NCI-H69 (cell line): ENCODE measurements around the gene NSD2.
"Not testable (repeated sequence)": the region's sequence is repeated elsewhere in the genome, so short reads cannot be mapped to it uniquely, and the experiment has no call there.

ENCODE experiments used
- DNase-seq: peaks from one replicate; lab custom pipeline; 2025; lab: John Stamatoyannopoulos, UW

NSD2 gene

DNA sequence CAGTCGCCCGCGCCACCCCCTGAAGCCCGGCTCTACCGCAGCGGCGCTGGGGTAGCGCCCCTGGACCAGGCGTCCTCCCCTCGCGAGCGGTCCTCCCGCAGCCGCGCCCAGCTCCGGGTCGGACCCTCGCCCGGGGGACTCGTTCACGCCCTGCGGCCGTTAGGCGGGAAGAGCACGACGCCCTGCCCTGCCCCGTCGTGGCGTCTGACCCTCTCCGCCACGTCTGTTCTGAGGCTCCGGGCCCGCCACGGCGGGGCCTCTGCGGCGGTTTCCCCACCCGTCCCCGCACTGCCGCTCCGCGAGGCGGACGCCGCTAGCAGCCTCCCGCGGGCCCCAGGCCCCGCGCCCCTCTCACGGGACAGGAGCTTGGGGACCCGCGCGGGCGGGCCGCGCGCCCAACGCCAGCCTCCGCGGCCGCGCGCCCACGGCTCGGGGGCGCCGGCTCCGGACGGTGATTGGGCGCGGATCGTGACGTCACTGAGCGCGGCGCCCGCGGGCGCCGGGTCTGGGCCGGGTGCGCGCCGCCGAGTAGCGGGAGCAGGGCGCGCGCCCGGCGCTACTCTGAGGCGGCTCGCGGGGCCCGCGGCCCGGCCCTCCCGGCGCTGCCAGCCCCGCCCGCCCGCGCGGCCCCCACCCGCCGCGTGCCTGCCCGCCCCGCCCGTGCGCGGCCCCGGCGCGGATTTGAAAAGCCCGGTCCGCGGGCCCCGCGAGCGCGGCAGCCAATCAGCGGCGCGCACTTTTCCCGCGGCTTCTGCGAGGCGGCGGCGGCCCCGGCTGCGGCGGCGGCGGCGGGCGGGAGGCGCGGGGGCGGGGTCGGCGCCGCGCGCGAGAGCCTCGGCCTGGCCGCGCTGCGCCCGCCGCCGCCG is at the start of gene NSD2:
Gene NSD2, plus strand, starts transcription at position 816 of the 866 bp plus-strand sequence. CDS start 29,262 bp downstream, outside the sequence.
- peak; percentile 93 for DNase-seq

DNA sequence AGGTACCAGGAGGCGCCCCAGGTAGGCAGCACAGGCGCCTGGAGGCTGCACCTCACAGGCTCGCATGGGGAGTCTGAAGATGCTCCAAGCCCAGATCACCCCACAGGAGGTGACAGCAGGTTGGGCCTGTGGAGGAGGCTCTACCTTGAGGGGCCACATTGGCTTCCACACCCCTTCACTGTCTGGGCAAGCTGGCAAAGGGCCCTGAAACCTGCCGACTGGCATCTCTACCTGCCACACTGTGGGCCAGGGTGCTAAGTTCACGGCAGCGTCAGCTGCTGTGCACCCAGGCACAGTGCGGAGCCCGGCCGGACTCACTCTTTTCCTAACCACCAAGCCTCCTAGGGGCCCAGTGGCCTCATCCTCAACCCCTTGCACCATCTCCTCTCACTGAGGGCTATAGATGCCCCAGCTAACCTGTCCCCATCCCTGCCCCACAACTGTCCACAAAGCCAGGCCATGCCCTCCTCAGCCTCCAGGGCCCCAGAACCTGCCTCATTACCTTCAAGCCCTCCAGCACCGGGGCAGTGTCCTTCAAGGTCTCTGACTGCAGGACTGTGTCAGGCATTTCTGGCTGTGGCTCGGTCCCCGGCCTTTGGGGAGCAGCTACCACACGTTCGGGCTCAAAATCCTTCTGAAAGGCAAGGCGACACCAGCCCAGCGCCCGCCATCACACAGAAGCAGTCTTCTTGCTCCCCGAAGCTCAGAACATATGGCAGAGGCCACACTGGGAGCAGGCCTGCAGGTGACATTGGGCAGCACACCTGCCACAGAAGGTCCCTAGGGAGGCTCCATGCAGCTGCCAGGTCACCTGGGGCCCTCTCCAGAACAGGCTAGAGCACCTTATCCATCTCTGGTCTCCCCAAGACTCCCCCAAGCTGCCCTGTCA is 49.3 kb upstream of the NSD2 start:
- no peak for DNase-seq

GRCh38 chr4:1822568-1823544 is 48.3 kb upstream of the NSD2 start:
- no peak for DNase-seq

DNA sequence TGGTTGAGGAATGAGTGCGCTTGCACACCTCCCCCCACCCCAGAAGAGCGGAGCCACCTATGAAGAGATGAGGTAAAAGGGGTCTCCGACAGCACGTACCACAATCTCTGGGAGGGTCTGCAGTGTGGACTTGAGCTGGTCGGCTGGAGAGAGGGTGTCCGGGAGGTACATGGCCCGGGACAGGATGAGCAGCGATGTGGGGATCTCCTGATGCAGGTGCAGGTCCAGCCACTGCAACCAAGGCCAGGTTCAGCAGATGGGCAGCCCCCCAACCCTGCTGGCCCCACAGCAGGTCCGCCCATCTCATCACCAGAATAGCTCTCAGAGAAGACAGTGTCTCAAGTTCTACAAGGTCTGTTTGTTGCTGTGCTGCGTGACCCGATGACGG is 47.7 kb upstream of the NSD2 start:
- no peak for DNase-seq

GRCh38 chr4:1824746-1825145 is 46.4 kb upstream of the NSD2 start:
- no peak for DNase-seq

GRCh38 chr4:1825326-1825725 is 45.9 kb upstream of the NSD2 start:
- no peak for DNase-seq

- no peak for DNase-seq
These were observed 44.5 kb upstream of the NSD2 start for GRCh38 chr4:1826531-1827350.

- DNase-seq: no peak
These were observed 41.0 kb upstream of the NSD2 start for GRCh38 chr4:1830234-1830633.

- no peak for DNase-seq
These were observed 40.5 kb upstream of the NSD2 start for GRCh38 chr4:1830642-1831228.

GRCh38 chr4:1831331-1831730 is 39.9 kb upstream of the NSD2 start:
- DNase-seq: no peak

GRCh38 chr4:1832690-1833089 is 38.5 kb upstream of the NSD2 start:
- DNase-seq: no peak

DNA sequence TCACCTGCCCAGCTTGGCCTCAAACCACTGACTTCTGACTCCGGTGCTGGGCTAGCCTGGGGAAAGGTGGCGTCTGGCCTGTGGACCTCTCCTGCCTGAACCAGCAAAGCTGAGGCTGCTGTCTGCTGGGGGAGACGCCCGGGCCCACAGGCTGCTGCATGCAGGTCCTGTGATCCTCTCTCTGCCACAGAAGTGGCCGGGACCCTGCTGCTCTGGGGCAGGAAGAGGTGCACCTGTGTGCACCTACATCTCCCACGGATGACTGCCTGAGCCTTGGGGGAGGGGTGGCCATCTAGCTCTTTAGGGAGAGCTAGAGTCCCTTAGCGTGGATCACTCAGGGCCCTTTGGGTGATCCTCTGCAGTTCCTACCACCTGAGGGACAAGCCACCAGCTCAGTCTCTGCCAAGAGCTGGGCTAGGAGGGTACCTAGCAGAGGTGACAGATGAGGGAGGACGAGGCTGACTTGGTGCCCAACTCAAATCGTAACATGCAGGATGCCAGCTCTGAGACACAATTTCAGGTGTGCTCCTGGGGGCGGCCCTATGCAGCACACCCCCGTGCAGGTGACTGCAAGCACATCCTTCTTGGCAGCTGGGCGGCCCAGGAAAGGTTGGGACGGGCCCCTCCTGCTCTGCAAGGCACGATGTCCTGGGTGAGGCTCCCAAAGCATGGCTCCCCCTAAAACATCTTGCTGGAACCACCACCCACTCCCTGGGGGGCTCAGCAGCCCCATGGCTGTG is 37.7 kb upstream of the NSD2 start:
- DNase-seq: no peak

GRCh38 chr4:1834047-1834775 is 37.0 kb upstream of the NSD2 start:
- no peak for DNase-seq

DNA sequence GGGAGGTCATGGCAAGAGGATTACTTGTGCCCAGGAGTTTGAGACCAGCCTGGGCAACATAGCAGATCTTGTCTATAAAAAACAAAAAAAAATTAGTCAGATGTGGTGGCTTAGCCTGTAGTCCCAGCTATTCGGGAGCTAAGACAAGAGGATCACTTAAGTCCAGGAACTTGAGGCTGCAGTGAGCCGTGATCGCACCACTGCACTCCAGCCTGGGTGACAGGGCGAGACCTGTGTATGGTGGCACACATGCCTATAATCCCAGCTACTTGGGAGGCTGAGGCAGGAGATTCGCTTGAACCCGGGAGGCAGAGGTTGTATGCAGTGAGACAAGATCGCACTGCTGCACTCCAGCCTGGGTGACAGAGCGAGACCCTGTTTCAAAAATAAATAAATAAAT is 35.4 kb upstream of the NSD2 start:
- not testable (repeated sequence) for DNase-seq

GRCh38 chr4:1836650-1837049 is 34.5 kb upstream of the NSD2 start:
- DNase-seq: no peak

- no peak for DNase-seq
These were observed 34.1 kb upstream of the NSD2 start for GRCh38 chr4:1837069-1837468.

- DNase-seq: no peak
These were observed 31.9 kb upstream of the NSD2 start for GRCh38 chr4:1839282-1839681.

DNA sequence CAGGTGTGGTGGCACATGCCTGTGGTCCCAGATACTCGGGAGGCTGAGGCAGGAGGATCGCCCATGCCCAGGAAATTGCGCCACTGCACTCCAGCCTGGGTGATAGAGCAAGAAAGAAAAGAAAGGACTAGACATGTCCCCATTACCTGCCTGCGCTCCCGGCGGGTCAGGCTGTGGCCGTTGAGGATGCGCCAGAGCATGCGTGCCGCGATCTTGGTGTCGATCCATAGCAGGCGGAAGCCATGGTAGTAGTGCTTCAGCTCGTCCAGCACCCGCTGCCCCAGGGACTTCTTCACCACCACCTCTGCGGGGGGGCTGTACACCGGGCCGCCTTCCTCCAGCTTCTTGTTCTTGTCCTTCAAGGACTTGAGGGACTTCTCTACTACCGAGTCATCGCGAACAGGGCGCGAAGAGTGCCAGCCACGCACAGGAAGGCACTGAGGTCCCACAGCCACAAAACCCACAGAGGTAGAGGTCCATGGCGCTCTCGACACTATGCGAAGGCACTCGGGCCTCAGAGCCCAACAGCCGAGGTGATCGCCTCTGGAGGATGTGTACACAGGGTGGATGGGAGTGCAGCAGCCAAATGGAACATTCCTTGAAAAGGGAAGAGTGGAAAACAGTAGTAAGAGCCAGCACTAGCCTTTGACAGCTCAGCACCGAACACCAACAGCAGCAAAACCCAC is 29.8 kb upstream of the NSD2 start:
- DNase-seq: no peak

DNA sequence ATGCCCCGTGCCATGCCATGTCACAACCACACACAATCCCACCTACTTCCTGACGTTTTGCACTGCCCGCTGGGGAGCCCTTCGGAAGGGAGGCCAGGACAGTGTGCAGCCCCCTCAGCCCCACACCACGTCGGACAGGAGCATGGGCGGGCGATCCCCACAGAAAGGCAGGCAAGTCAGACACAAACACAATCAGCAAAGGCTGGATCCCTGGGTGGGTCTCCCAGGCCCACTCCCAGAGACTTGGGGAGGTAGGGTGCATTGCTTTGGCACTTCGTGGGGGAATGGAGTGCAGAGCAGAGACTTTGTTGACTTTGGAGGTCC is 29.3 kb upstream of the NSD2 start:
- DNase-seq: no peak
